CD4-positive, alpha-beta T cell treated with Interleukin-21 for 1 hour (primary cell): ENCODE measurements around the gene SEMA4G.

Experiments used
- DNase-seq: peaks from one replicate; pipeline ENCODE4 v3.0.0-alpha.2; 2020

Gene SEMA4G

GRCh38 chr10:101008823-101009423, 39.6 kb downstream of the SEMA4G start:
- DNase-seq: no peak

- DNase-seq: no peak
These were observed 41.0 kb downstream of the SEMA4G start for GRCh38 chr10:101010329-101010728.

- no peak for DNase-seq
These were observed 42.5 kb downstream of the SEMA4G start for GRCh38 chr10:101011517-101012423.

- DNase-seq: peak; percentile 82
These were observed 43.4 kb downstream of the SEMA4G start for GRCh38 chr10:101012525-101013364.

GRCh38 chr10:101013365-101013825, 44.1 kb downstream of the SEMA4G start:
- DNase-seq: no peak

GRCh38 chr10:101014230-101014884, 45.1 kb downstream of the SEMA4G start:
- peak; percentile 77 for DNase-seq

- no peak for DNase-seq
These were observed 45.8 kb downstream of the SEMA4G start for GRCh38 chr10:101014966-101015581.

- DNase-seq: no peak
These were observed 46.3 kb downstream of the SEMA4G start for GRCh38 chr10:101015582-101015973.

- no peak for DNase-seq
These were observed 47.5 kb downstream of the SEMA4G start for GRCh38 chr10:101016814-101017213.

GRCh38 chr10:101018118-101018599, 48.9 kb downstream of the SEMA4G start:
- DNase-seq: no peak

GRCh38 chr10:101018600-101019439, 49.5 kb downstream of the SEMA4G start:
- peak; percentile 71 for DNase-seq
